Measurements from ENCODE around the gene PCGF3. TPM values are rescaled to one million over a fixed set of nuclear protein-coding genes. Genes with fewer than 3 reads are reported as not detected.

PCGF3 gene
- total RNA-seq, 4 donors from 2014 or later = 17.7 to 80.6 (median 53.4) TPM

- Histone ChIP-seq H3K27ac (no peak overlapping the region), H3K36me3 (no peaks in the 10 kb centered on the region), H3K4me3 (no peak overlapping the region), H3K27me3 (no peaks in the 10 kb centered on the region), H3K9me3 (no peaks in the 10 kb centered on the region), H3K4me1 (no peaks in the 10 kb centered on the region)
- TF ChIP-seq, protein P1, sequence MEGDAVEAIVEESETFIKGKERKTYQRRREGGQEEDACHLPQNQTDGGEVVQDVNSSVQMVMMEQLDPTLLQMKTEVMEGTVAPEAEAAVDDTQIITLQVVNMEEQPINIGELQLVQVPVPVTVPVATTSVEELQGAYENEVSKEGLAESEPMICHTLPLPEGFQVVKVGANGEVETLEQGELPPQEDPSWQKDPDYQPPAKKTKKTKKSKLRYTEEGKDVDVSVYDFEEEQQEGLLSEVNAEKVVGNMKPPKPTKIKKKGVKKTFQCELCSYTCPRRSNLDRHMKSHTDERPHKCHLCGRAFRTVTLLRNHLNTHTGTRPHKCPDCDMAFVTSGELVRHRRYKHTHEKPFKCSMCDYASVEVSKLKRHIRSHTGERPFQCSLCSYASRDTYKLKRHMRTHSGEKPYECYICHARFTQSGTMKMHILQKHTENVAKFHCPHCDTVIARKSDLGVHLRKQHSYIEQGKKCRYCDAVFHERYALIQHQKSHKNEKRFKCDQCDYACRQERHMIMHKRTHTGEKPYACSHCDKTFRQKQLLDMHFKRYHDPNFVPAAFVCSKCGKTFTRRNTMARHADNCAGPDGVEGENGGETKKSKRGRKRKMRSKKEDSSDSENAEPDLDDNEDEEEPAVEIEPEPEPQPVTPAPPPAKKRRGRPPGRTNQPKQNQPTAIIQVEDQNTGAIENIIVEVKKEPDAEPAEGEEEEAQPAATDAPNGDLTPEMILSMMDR (IDR thresholded peaks at IDR 0.05) = no peak
- TF ChIP-seq POLR2A (IDR thresholded peaks at IDR 0.05) = no peak
- intact Hi-C loops (cut with DNase I; ENCODE audit: low total_unique reads) = no loop called here
- DNase-seq = no peak
Observed at GRCh38 chr4:738781-739280, 33.2 kb downstream of the PCGF3 start.

DNA sequence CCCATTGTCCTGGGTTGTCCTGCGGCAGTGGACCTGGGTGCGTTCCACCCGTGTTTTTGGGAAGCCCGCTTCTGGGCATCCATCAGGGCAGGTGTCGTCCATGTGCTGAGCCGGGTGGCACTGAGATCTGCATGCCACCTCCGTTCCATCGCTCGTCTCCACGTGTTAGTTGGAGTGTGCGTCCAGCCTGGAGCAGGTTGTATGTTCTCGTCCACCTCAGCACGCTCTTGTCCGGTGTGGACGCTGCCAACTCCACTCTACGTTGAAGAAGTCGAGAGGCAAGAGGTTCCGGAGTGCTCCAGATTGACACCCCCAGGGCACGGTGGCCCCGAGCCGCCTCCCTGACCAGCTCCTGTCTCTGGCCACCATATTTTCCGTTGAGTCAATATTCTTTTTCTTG is 33.9 kb downstream of the PCGF3 start:
- no peak for DNase-seq
- no peak overlapping the region for H3K27ac ChIP-seq
- H3K27me3 ChIP-seq = no peaks in the 10 kb centered on the region
- intact Hi-C loops (cut with DNase I; ENCODE audit: low total_unique reads) = no loop called here
- no peaks in the 10 kb centered on the region for H3K4me1 ChIP-seq
- no peaks in the 10 kb centered on the region for H3K9me3 ChIP-seq
- no peaks in the 10 kb centered on the region for H3K36me3 ChIP-seq
- TF ChIP-seq, protein P1 (IDR thresholded peaks at IDR 0.05) = no peak
- no peak for TF ChIP-seq POLR2A (IDR thresholded peaks at IDR 0.05)
- H3K4me3 ChIP-seq = no peak overlapping the region

- DNase-seq = no peak
- H3K36me3 ChIP-seq = no peaks in the 10 kb centered on the region
- intact Hi-C loops (cut with DNase I; ENCODE audit: low total_unique reads) = no loop called here
Observed at GRCh38 chr4:740011-740410, 34.4 kb downstream of the PCGF3 start.

DNA sequence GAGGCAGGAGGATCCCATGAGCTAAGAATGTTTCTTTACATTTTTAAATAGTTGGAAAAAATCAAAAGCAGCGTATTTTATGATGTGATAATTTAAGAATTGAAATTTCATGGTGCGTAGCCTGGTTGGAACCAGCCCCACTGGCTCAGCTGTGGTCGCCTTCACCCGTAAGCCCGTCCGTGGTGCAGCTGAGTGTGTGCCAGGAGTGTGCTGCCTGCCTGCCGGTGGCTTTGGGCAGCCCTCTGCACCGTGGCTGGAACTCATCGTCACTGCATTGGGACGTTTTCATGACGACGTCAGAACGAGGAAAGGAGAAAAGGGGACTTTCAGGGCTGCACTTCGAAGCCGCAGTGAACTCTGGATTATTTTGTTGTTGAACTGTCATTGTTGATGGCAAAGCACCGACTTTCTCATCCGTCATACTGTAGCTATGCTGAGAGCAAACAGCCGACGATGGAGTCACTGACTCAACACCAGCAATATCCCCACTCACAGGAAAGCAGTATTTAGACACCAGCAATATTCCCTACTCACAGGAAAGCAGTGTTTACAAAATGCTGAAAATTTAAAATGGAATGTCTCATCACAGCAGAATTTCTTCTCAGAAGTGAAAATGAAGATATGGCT is 35.1 kb downstream of the PCGF3 start:
- intact Hi-C loops (cut with DNase I; ENCODE audit: low total_unique reads) = no loop called here
- Histone ChIP-seq H3K4me3 (no peak overlapping the region), H3K9me3 (no peaks in the 10 kb centered on the region), H3K36me3 (no peaks in the 10 kb centered on the region), H3K4me1 (no peaks in the 10 kb centered on the region), H3K27ac (no peak overlapping the region), H3K27me3 (no peaks in the 10 kb centered on the region)
- TF ChIP-seq, protein P1 (IDR thresholded peaks at IDR 0.05) = no peak
- no peak for TF ChIP-seq POLR2A (IDR thresholded peaks at IDR 0.05)
- DNase-seq = no peak

More at GRCh38 chr4:740011-740410, 34.4 kb downstream of the PCGF3 start:
- Histone ChIP-seq H3K27ac (no peak overlapping the region), H3K27me3 (no peaks in the 10 kb centered on the region), H3K4me1 (no peaks in the 10 kb centered on the region), H3K4me3 (no peak overlapping the region), H3K9me3 (no peaks in the 10 kb centered on the region)
- no peak for TF ChIP-seq POLR2A (IDR thresholded peaks at IDR 0.05)
- TF ChIP-seq, protein P1 (IDR thresholded peaks at IDR 0.05) = no peak

DNA sequence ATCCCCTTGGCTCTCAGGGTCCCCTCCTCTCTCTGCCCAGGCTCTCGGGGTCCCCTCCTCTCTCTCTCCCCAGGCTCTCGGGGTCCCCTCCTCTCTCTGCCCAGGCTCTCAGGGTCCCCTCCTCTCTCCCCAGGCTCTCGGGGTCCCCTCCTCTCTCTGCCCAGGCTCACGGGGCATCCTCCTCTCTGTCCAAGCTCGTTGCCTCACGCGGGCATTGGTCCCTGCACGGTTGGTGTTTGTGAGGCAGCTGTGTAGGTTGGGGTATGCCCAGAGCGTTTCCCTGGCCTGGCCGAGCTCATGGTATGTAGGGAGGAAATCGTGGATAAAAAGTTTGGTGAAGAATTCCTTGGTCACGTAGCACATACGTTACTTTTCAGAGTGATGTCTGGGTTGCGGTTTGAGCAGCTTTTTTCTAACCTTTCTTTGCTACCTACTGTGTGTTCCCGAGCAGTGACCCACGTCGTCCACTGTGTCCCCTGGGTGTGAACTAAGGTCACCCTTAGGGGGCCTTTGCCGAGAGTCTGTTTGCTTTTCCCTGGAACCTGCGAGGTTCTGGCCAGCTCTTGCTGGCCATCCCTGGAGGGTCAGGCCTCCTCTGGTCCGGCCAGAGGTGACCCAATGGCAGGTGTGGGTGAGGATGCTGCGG is 36.6 kb downstream of the PCGF3 start:
- Histone ChIP-seq H3K4me3 (no peak overlapping the region), H3K36me3 (no peaks in the 10 kb centered on the region), H3K27ac (no peak overlapping the region), H3K9me3 (no peaks in the 10 kb centered on the region), H3K27me3 (no peaks in the 10 kb centered on the region), H3K4me1 (no peaks in the 10 kb centered on the region)
- DNase-seq = no peak
- intact Hi-C loops (cut with DNase I; ENCODE audit: low total_unique reads) = no loop called here
- TF ChIP-seq POLR2A (IDR thresholded peaks at IDR 0.05) = no peak
- TF ChIP-seq, protein P1 (IDR thresholded peaks at IDR 0.05) = no peak

Measured in uterus (tissue), 4 donors.